HEK293 (cell line): ENCODE results near the gene SHROOM4.

ENCODE experiments used
- CTCF ChIA-PET: fragments of 350-600 bp; formaldehyde crosslinking; extraction: SDS; loops from one replicate; lab custom pipeline; 2021; ENCODE audit warnings: antibody characterized with exemption; lab: Yijun Ruan, JAX
- POLR2A ChIA-PET: fragments of 300-600 bp; formaldehyde crosslinking; extraction: SDS; loops from one replicate; lab custom pipeline; 2020; ENCODE audit warnings: antibody characterized with exemption, inconsistent platforms; lab: Yijun Ruan, JAX
- H3K27ac ChIP-seq: fragments of 200-500 bp; sonication (Bioruptor generic); 2 replicates; pipeline ENCODE4 v1.5.1; 2014; ENCODE audit warnings: low read depth, low read length, control low read depth, inconsistent platforms; ENCODE audit errors: extremely low read depth
- H3K36me3 ChIP-seq, 2 experiments: fragments of 200-500 bp in 1 of 2; sonication (Bioruptor generic) in 1 of 2; 1 replicate in 1 of 2; 2 replicates in 1 of 2; pipeline ENCODE4 v1.5.1; 2014 to 2017; ENCODE audit warnings: inconsistent platforms in 2 of 2, low read length in 2 of 2; ENCODE audit not compliant: control insufficient read depth in 2 of 2, insufficient read depth in 1 of 2
- H3K4me1 ChIP-seq: fragments of 200-500 bp; sonication (Bioruptor generic); 2 replicates; pipeline ENCODE4 v1.5.1; 2014; ENCODE audit warnings: mild to moderate bottlenecking, low read length, inconsistent platforms; ENCODE audit not compliant: control insufficient read depth, insufficient read depth
- H3K4me3 ChIP-seq: 2 replicates; pipeline ENCODE4 v1.5.1; 2011; ENCODE audit warnings: low read depth, mild to moderate bottlenecking, control low read depth, low read length, moderate library complexity
- H3K9me3 ChIP-seq: fragments of 200-500 bp; sonication (Bioruptor generic); 2 replicates; pipeline ENCODE4 v1.5.1; 2014; ENCODE audit warnings: low read depth, low read length, inconsistent platforms; ENCODE audit not compliant: control insufficient read depth, insufficient read depth
- EGR2 ChIP-seq: fragments of 450-650 bp; formaldehyde crosslinking; IDR thresholded peaks from 2 replicates; pipeline ENCODE4 v1.5.1; 2016; ENCODE audit warnings: low read depth, missing biosample characterization, missing genetic modification characterization
- KLF7 ChIP-seq: fragments of 450-650 bp; formaldehyde crosslinking; IDR thresholded peaks from 2 replicates; pipeline ENCODE4 v1.5.1; 2016; ENCODE audit warnings: missing biosample characterization, missing genetic modification characterization, borderline replicate concordance
- OSR2 ChIP-seq: fragments of 450-650 bp; formaldehyde crosslinking; IDR thresholded peaks from 2 replicates; pipeline ENCODE4 v1.5.1; 2016; ENCODE audit warnings: missing biosample characterization, missing genetic modification characterization
- PRDM4 ChIP-seq: fragments of 450-650 bp; formaldehyde crosslinking; IDR thresholded peaks from 2 replicates; pipeline ENCODE4 v1.5.1; 2017; ENCODE audit warnings: missing biosample characterization, missing genetic modification characterization
- SP3 ChIP-seq: fragments of 450-650 bp; formaldehyde crosslinking; IDR thresholded peaks from 2 replicates; pipeline ENCODE4 v1.5.1; 2016; ENCODE audit warnings: missing biosample characterization, missing genetic modification characterization
- SP7 ChIP-seq: fragments of 450-650 bp; formaldehyde crosslinking; IDR thresholded peaks from 2 replicates; pipeline ENCODE4 v1.5.1; 2016; ENCODE audit warnings: missing biosample characterization, missing genetic modification characterization
- TSHZ1 ChIP-seq: fragments of 450-650 bp; formaldehyde crosslinking; IDR thresholded peaks from 2 replicates; pipeline ENCODE4 v1.5.1; 2016; ENCODE audit warnings: missing biosample characterization, missing genetic modification characterization, borderline replicate concordance
- ZBTB1 ChIP-seq: fragments of 450-650 bp; formaldehyde crosslinking; IDR thresholded peaks from 2 replicates; pipeline ENCODE4 v1.5.1; 2016; ENCODE audit warnings: missing biosample characterization, missing genetic modification characterization
- ZBTB6 ChIP-seq: fragments of 450-650 bp; formaldehyde crosslinking; IDR thresholded peaks from 2 replicates; pipeline ENCODE4 v1.5.1; 2017; ENCODE audit warnings: missing biosample characterization, missing genetic modification characterization
- ZNF121 ChIP-seq: fragments of 450-650 bp; formaldehyde crosslinking; IDR thresholded peaks from 2 replicates; pipeline ENCODE4 v1.5.1; 2016; ENCODE audit warnings: missing biosample characterization, missing genetic modification characterization
- ZNF133 ChIP-seq: fragments of 450-650 bp; formaldehyde crosslinking; IDR thresholded peaks from 2 replicates; pipeline ENCODE4 v1.5.1; 2016; ENCODE audit warnings: missing biosample characterization, missing genetic modification characterization
- ZNF140 ChIP-seq: fragments of 450-650 bp; formaldehyde crosslinking; IDR thresholded peaks from 2 replicates; pipeline ENCODE4 v1.5.1; 2016; ENCODE audit warnings: missing biosample characterization, missing genetic modification characterization
- ZNF157 ChIP-seq: fragments of 450-650 bp; formaldehyde crosslinking; IDR thresholded peaks from 2 replicates; pipeline ENCODE4 v1.5.1; 2016; ENCODE audit warnings: missing biosample characterization, missing genetic modification characterization
- ZNF335 ChIP-seq: fragments of 450-650 bp; formaldehyde crosslinking; conservative IDR thresholded peaks from 2 replicates; pipeline ENCODE4 v1.5.1; 2016; ENCODE audit warnings: missing biosample characterization, missing genetic modification characterization
- ZNF394 ChIP-seq: fragments of 450-650 bp; formaldehyde crosslinking; IDR thresholded peaks from 2 replicates; pipeline ENCODE4 v1.5.1; 2016; ENCODE audit warnings: missing biosample characterization, missing genetic modification characterization, mild to moderate bottlenecking, moderate library complexity, borderline replicate concordance
- ZNF449 ChIP-seq: fragments of 450-650 bp; formaldehyde crosslinking; IDR thresholded peaks from 2 replicates; pipeline ENCODE4 v1.5.1; 2017; ENCODE audit warnings: missing biosample characterization, mild to moderate bottlenecking, missing genetic modification characterization, moderate library complexity
- ZNF521 ChIP-seq: fragments of 450-650 bp; formaldehyde crosslinking; IDR thresholded peaks from 2 replicates; pipeline ENCODE4 v1.5.1; 2017; ENCODE audit warnings: missing biosample characterization, mild to moderate bottlenecking, missing genetic modification characterization
- ZNF555 ChIP-seq: fragments of 450-650 bp; formaldehyde crosslinking; conservative IDR thresholded peaks from 2 replicates; pipeline ENCODE4 v1.5.1; 2017; ENCODE audit warnings: missing biosample characterization, mild to moderate bottlenecking, missing genetic modification characterization, inconsistent platforms
- ZNF580 ChIP-seq: fragments of 450-650 bp; formaldehyde crosslinking; IDR thresholded peaks from 2 replicates; pipeline ENCODE4 v1.5.1; 2016; ENCODE audit warnings: missing biosample characterization, missing genetic modification characterization
- ZNF645 ChIP-seq: fragments of 450-650 bp; formaldehyde crosslinking; IDR thresholded peaks from 2 replicates; pipeline ENCODE4; 2016; ENCODE audit warnings: missing biosample characterization, missing genetic modification characterization
- ZNF677 ChIP-seq: fragments of 450-650 bp; IDR thresholded peaks from 2 replicates; pipeline ENCODE4 v1.5.0; 2018; ENCODE audit warnings: missing biosample characterization, mild to moderate bottlenecking, missing genetic modification characterization, moderate library complexity
- ZNF76 ChIP-seq: fragments of 450-650 bp; formaldehyde crosslinking; IDR thresholded peaks from 2 replicates; pipeline ENCODE4; 2016; ENCODE audit warnings: low read depth, missing biosample characterization, missing genetic modification characterization, borderline replicate concordance
- ZNF791 ChIP-seq: fragments of 450-650 bp; formaldehyde crosslinking; IDR thresholded peaks from 2 replicates; pipeline ENCODE4 v1.5.1; 2016; ENCODE audit warnings: missing biosample characterization, missing genetic modification characterization
- ZNF837 ChIP-seq: fragments of 450-650 bp; formaldehyde crosslinking; IDR thresholded peaks from 2 replicates; pipeline ENCODE4 v1.5.1; 2016; ENCODE audit warnings: missing biosample characterization, missing genetic modification characterization
- ZXDB ChIP-seq: fragments of 450-650 bp; formaldehyde crosslinking; IDR thresholded peaks from 2 replicates; pipeline ENCODE4 v1.5.1; 2016; ENCODE audit warnings: missing biosample characterization, missing genetic modification characterization

The SHROOM4 gene

GRCh38 chrX:50622751-50623150 lies 191.2 kb downstream of the SHROOM4 start:
- Histone ChIP-seq H3K4me3 (no peak overlapping the region), H3K4me1 (no peaks in the 10 kb centered on the region), H3K9me3 (no peaks in the 10 kb centered on the region), H3K36me3 (no peaks in the 10 kb centered on the region), H3K27ac (no peak overlapping the region)
- CTCF ChIA-PET, result interaction anchor here (0.7 kb wide), 1 partner anchor 831 kb away, joined by 3 read pairs; no protein-coding TSS in a partner anchor
- TF ChIP-seq ZNF157 (tag by site-specific recombination), result no peak
- TF ChIP-seq SP7 (tag by site-specific recombination), result no peak
- no peak for TF ChIP-seq ZXDB
- TF ChIP-seq ZBTB1 (tag by site-specific recombination), result no peak
- TF ChIP-seq ZNF791 (tag by site-specific recombination), result no peak
- TF ChIP-seq SP3 (tag by site-specific recombination), result no peak
- no peak for TF ChIP-seq ZNF133
- no peak for TF ChIP-seq ZNF449 (tag by site-specific recombination)
- no peak for TF ChIP-seq ZNF580 (tag by site-specific recombination)
- no peak for TF ChIP-seq ZNF394 (tag by site-specific recombination)
- no peak for TF ChIP-seq ZNF76 (tag by site-specific recombination)
- TF ChIP-seq ZNF335 (tag by site-specific recombination), result no peak
- TF ChIP-seq ZNF837 (tag by site-specific recombination), result no peak
- TF ChIP-seq ZNF521 (tag by site-specific recombination), result no peak
- TF ChIP-seq ZNF677 (tag by site-specific recombination), result no peak
- TF ChIP-seq ZNF140 (tag by site-specific recombination), result no peak
- TF ChIP-seq TSHZ1 (tag by site-specific recombination), result no peak
- no peak for TF ChIP-seq ZNF645 (tag by site-specific recombination)
- POLR2A ChIA-PET, result no interaction called here

GRCh38 chrX:50618788-50619558 lies 195.0 kb downstream of the SHROOM4 start:
- Histone ChIP-seq H3K36me3 (no peaks in the 10 kb centered on the region), H3K4me1 (no peaks in the 10 kb centered on the region), H3K4me3 (no peak overlapping the region), H3K9me3 (no peaks in the 10 kb centered on the region; the same call in 1 of the 2 replicates), H3K27ac (no peak overlapping the region)
- ChIA-PET POLR2A (no interaction called here), CTCF (interaction anchor here (0.7 kb wide), 1 partner anchor 78 kb away, joined by 3 read pairs; no protein-coding TSS in a partner anchor)
- TF ChIP-seq ZNF791 (tag by site-specific recombination) (no peak), ZXDB (no peak), ZBTB6 (no peak), EGR2 (tag by site-specific recombination) (no peak), ZNF555 (tag by site-specific recombination) (no peak), PRDM4 (tag by site-specific recombination) (no peak), OSR2 (tag by site-specific recombination) (no peak), KLF7 (tag by site-specific recombination) (no peak), ZNF121 (tag by site-specific recombination) (no peak)
